Thyroid gland (tissue), 4 donors: ENCODE data around the gene PHACTR3.

Experiments
- CTCF ChIP-seq, 6 experiments: fragments of 200-600 bp in 3 of 6; fragments of 450-650 bp in 3 of 6; sonication (generic) in 3 of 6; IDR thresholded peaks; one replicate each; pipeline ENCODE4 v1.5.1; 2016 to 2019; ENCODE audit warnings: antibody characterized with exemption in 6 of 6, mild to moderate bottlenecking in 2 of 6, inconsistent platforms in 1 of 6, moderate library complexity in 1 of 6
- POLR2A ChIP-seq, 2 donors: fragments of 450-650 bp; IDR thresholded peaks; one replicate each; pipeline ENCODE4 v1.6.1; 2017; ENCODE audit warnings: antibody characterized with exemption in 2 of 2, mild to moderate bottlenecking in 2 of 2, moderate library complexity in 1 of 2

GRCh38 chr20:59776626-59777330 is 172.4 kb downstream of the PHACTR3 start:
- TF ChIP-seq CTCF (IDR thresholded peaks at IDR 0.05) (no peak), POLR2A (IDR thresholded peaks at IDR 0.05) (no peak)
